HG03571 (cell line): ENCODE results near the gene GALR2.

ENCODE experiments used
- ATAC-seq: cut with Tn5 transposase; IDR thresholded peaks from one replicate; pipeline ENCODE4 v1.9.1; 2021; ENCODE audit not compliant: unreplicated experiment

GALR2 gene

GRCh38 chr17:76079535-76079955 is 5.0 kb downstream of the GALR2 start:
- ATAC-seq, result no peak

GRCh38 chr17:76079956-76080767 is 5.6 kb downstream of the GALR2 start:
- no peak for ATAC-seq

- no peak for ATAC-seq
Observed at GRCh38 chr17:76080768-76081287, 6.2 kb downstream of the GALR2 start.

GRCh38 chr17:76081295-76082210 is 7.0 kb downstream of the GALR2 start:
- ATAC-seq, result no peak

- ATAC-seq, result no peak
Observed at GRCh38 chr17:76082326-76083251, 8.0 kb downstream of the GALR2 start.

- no peak for ATAC-seq
Observed at GRCh38 chr17:76083536-76084182, 9.1 kb downstream of the GALR2 start.

GRCh38 chr17:76085066-76085730 is 10.6 kb downstream of the GALR2 start:
- ATAC-seq, result no peak

GRCh38 chr17:76085731-76086366 is 11.3 kb downstream of the GALR2 start:
- no peak for ATAC-seq

GRCh38 chr17:76086384-76086783 is 11.8 kb downstream of the GALR2 start:
- ATAC-seq, result no peak

- no peak for ATAC-seq
Observed at GRCh38 chr17:76087531-76087930, 12.9 kb downstream of the GALR2 start.

- no peak for ATAC-seq
Observed at GRCh38 chr17:76088041-76088867, 13.7 kb downstream of the GALR2 start.

GRCh38 chr17:76088868-76089576 is 14.4 kb downstream of the GALR2 start:
- ATAC-seq, result no peak

- no peak for ATAC-seq
Observed at GRCh38 chr17:76089680-76090516, 15.3 kb downstream of the GALR2 start.

- ATAC-seq, result no peak
Observed at GRCh38 chr17:76090517-76091129, 16.0 kb downstream of the GALR2 start.

GRCh38 chr17:76091526-76092286 is 17.1 kb downstream of the GALR2 start:
- ATAC-seq, result no peak
